Skin epidermis (tissue), 12 donors: ENCODE measurements around the gene SECTM1.

Experiments used
- H3K27ac ChIP-seq, 21 experiments: fragments of 200-600 bp; sonication (generic) in 11 of 21; one replicate each; pipeline ENCODE4 v1.5.0; 2020; ENCODE audit warnings: mild to moderate bottlenecking in 3 of 21, inconsistent platforms in 2 of 21, moderate library complexity in 2 of 21
- H3K4me3 ChIP-seq, 7 experiments: fragments of 200-600 bp; sonication (generic) in 2 of 7; one replicate each; pipeline ENCODE4 v1.5.0; 2020; ENCODE audit warnings: inconsistent platforms in 2 of 7, mild to moderate bottlenecking in 2 of 7, moderate library complexity in 1 of 7

The SECTM1 gene

GRCh38 chr17:82303944-82304808 lies 29.4 kb downstream of the SECTM1 start:
- Histone ChIP-seq H3K27ac (no peak overlapping the region), H3K4me3 (no peak overlapping the region)

- peak overlapping the region in 9 of 21 experiments; percentile 7 to 84 (median 65) for H3K27ac ChIP-seq
Measured at GRCh38 chr17:82302991-82303943, 30.3 kb downstream of the SECTM1 start.

GRCh38 chr17:82302568-82302963 lies 31.0 kb downstream of the SECTM1 start:
- no peak overlapping the region for H3K4me3 ChIP-seq
- H3K27ac ChIP-seq, result peak overlapping the region in 12 of 21 experiments; percentile 7 to 84 (median 58)

More at GRCh38 chr17:82302991-82303943, 30.3 kb downstream of the SECTM1 start:
- H3K4me3 ChIP-seq, result no peak overlapping the region

GRCh38 chr17:82301916-82302567 lies 31.5 kb downstream of the SECTM1 start:
- peak overlapping the region in 14 of 21 experiments; percentile 16 to 84 (median 58) for H3K27ac ChIP-seq
- no peak overlapping the region for H3K4me3 ChIP-seq

GRCh38 chr17:82301300-82301915 lies 32.2 kb downstream of the SECTM1 start:
- peak overlapping the region in 13 of 21 experiments; percentile 16 to 84 (median 63) for H3K27ac ChIP-seq
- H3K4me3 ChIP-seq, result no peak overlapping the region

- H3K27ac ChIP-seq, result peak overlapping the region in 7 of 21 experiments; percentile 0 to 82 (median 67)
- H3K4me3 ChIP-seq, result no peak overlapping the region
Measured at GRCh38 chr17:82300707-82301270, 32.8 kb downstream of the SECTM1 start.

- H3K4me3 ChIP-seq, result no peak overlapping the region
- peak overlapping the region in 3 of 21 experiments; percentile 69 to 99 (median 73) for H3K27ac ChIP-seq
Measured at GRCh38 chr17:82300228-82300627, 33.3 kb downstream of the SECTM1 start.

GRCh38 chr17:82299452-82299851 lies 34.1 kb downstream of the SECTM1 start:
- Histone ChIP-seq H3K4me3 (no peak overlapping the region), H3K27ac (peak overlapping the region in 19 of 21 experiments; percentile 81 to 100 (median 94))

- Histone ChIP-seq H3K27ac (peak overlapping the region; percentile 81 to 100 (median 94)), H3K4me3 (peak overlapping the region; percentile 26 to 45 (median 35))
Measured at GRCh38 chr17:82298538-82299421, 34.8 kb downstream of the SECTM1 start.

- Histone ChIP-seq H3K4me3 (peak overlapping the region; percentile 26 to 45 (median 35)), H3K27ac (peak overlapping the region; percentile 81 to 100 (median 94))
Measured at GRCh38 chr17:82297714-82298537, 35.6 kb downstream of the SECTM1 start.

GRCh38 chr17:82297280-82297713 lies 36.3 kb downstream of the SECTM1 start:
- H3K4me3 ChIP-seq, result peak overlapping the region in 6 of 7 experiments; percentile 34 to 45 (median 38)
- peak overlapping the region in 20 of 21 experiments; percentile 81 to 100 (median 92) for H3K27ac ChIP-seq

GRCh38 chr17:82296511-82297279 lies 36.9 kb downstream of the SECTM1 start:
- Histone ChIP-seq H3K4me3 (peak overlapping the region in 4 of 7 experiments; percentile 34 to 45 (median 37)), H3K27ac (peak overlapping the region in 20 of 21 experiments; percentile 81 to 100 (median 92))

GRCh38 chr17:82295472-82295814 lies 38.1 kb downstream of the SECTM1 start:
- Histone ChIP-seq H3K4me3 (no peak overlapping the region), H3K27ac (peak overlapping the region in 2 of 21 experiments; percentile 15 to 19)

- peak overlapping the region in 1 of 7 experiments; percentile 82 for H3K4me3 ChIP-seq
- peak overlapping the region in 18 of 21 experiments; percentile 9 to 99 (median 96) for H3K27ac ChIP-seq
Measured at GRCh38 chr17:82294064-82294773, 39.3 kb downstream of the SECTM1 start.
